Urinary bladder (tissue), 4 donors: ENCODE data around the gene CNTROB. TPM values are rescaled to one million over a fixed set of nuclear protein-coding genes. Genes with fewer than 3 reads are reported as not detected.

Source experiments
- DNase-seq: peaks from one replicate; pipeline ENCODE4 v3.0.0-alpha.2; 2015; ENCODE audit errors: extremely low spot score
- H3K27ac ChIP-seq: one replicate; pipeline ENCODE4 v1.5.1; 2013; ENCODE audit warnings: low read depth, mild to moderate bottlenecking, moderate library complexity
- H3K36me3 ChIP-seq: one replicate; pipeline ENCODE4 v1.6.1; 2013; ENCODE audit warnings: mild to moderate bottlenecking, moderate library complexity; ENCODE audit not compliant: insufficient read depth
- H3K4me1 ChIP-seq: one replicate; pipeline ENCODE4 v1.6.1; 2013; ENCODE audit warnings: mild to moderate bottlenecking, moderate library complexity; ENCODE audit not compliant: insufficient read depth
- H3K4me3 ChIP-seq: one replicate; pipeline ENCODE4 v1.5.1; 2013; ENCODE audit warnings: low read depth, low read length
- WGBS: extraction: QIAGEN DNeasy Blood & Tissue Kit; methylation state at CpG from one replicate; pipeline ENCODE4 v1.1.7; 2013; 5-methylcytosine and 5-hydroxymethylcytosine counted together
- polyA plus RNA-seq: library from polyadenylated mRNA; stranded (reverse); fragments of 200-250 nt; gene quantifications from one replicate; pipeline ENCODE4 v1.2.3, GENCODE V29; 2013
- total RNA-seq: library from RNA; depleted of rRNA; stranded (reverse); fragments of >200 nt; gene quantifications from one replicate; pipeline ENCODE4 v1.2.3, GENCODE V29; 2014
- donor health status: healthy with polysubstance abuse.
- donor health status: healthy.

Gene CNTROB
- total and polyA plus RNA-seq, 2 donors = 23.8 to 24.7 TPM

DNA sequence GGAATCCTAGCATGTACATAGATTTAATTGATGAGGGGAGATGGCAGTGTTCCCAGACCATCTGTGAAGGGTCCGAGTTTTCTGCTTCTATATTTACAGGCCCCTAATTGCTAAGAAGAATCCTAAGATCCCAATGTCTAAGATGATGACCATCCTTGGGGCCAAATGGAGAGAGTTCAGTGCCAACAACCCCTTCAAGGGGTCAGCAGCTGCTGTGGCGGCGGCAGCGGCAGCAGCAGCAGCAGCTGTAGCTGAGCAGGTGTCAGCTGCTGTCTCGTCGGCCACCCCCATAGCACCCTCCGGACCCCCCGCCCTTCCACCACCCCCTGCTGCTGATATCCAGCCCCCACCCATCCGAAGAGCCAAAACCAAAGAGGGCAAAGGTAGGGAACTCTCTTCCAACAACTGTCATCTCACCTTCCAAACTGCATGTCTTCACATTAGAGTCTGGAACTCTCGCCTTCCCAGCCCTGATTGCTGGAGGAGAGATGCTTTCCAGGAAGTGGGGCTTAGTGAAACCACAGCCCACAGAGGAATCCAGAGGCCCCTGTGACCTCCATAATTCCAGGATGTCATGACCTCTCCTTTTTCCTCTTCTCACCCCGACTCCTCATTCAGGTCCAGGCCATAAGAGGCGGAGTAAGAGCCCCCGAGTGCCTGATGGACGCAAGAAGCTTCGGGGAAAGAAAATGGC lies 38.7 kb upstream of the CNTROB start:
- Histone ChIP-seq H3K36me3 (peaks cover 3% of the 10 kb centered on the region), H3K4me1 (no peaks in the 10 kb centered on the region), H3K4me3 (no peak overlapping the region), H3K27ac (no peak overlapping the region)
- WGBS = 86% methylated on average over 15 of the region's 15 CpGs
- DNase-seq = no peak

DNA sequence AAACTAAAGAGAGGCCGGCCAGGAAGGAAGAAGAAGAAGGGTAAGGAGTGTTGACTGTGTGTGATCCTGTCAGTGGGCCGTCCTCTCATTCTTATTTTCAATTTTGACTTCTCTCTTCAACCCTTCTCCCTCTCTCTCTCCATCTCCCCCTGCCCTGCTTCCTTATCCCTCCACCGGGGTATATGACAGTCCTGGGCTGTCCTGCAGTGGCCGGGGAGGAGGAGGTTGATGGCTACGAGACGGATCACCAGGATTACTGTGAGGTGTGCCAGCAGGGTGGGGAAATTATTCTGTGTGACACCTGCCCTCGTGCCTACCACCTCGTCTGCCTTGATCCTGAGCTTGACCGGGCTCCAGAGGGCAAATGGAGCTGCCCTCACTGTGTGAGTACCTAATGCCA lies 37.8 kb upstream of the CNTROB start:
- no peak overlapping the region for H3K27ac ChIP-seq
- peaks cover 7% of the 10 kb centered on the region for H3K36me3 ChIP-seq
- H3K4me3 ChIP-seq = no peak overlapping the region
- no peaks in the 10 kb centered on the region for H3K4me1 ChIP-seq
- no peak for DNase-seq
- WGBS = 92% methylated on average over 9 of the region's 9 CpGs

DNA sequence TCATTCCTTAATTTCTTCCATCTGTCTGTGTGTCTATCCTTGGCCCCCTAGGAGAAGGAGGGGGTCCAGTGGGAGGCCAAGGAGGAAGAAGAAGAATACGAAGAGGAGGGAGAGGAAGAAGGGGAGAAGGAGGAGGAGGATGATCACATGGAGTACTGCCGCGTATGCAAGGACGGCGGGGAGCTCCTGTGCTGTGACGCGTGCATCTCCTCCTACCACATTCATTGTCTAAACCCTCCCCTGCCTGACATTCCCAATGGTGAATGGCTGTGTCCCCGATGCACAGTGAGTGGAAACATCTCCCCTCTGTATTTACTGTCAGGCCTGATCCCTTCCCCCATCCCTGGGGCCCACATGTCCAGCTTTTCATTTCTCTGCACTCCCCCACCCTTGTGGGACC lies 37.1 kb upstream of the CNTROB start:
- Histone ChIP-seq H3K36me3 (peaks cover 7% of the 10 kb centered on the region), H3K27ac (no peak overlapping the region), H3K4me1 (no peaks in the 10 kb centered on the region), H3K4me3 (no peak overlapping the region)
- 85% methylated on average over 8 of the region's 8 CpGs for whole genome bisulfite sequencing
- no peak for DNase-seq

DNA sequence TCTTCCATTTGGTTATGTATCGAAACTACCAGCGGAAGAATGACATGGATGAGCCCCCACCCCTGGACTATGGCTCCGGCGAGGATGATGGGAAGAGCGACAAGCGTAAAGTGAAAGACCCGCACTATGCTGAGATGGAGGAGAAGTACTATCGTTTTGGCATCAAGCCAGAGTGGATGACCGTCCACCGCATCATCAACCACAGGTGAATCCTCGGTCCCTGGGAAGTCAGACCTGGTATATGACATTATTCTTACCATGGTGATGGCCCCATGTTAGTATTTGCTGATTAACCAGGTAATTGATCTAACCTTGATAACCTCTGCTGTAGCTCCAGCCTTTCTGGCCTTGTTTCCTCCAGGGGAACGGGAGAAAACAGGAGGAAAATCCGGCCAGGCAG lies 34.9 kb upstream of the CNTROB start:
- DNase-seq = no peak
- 86% methylated on average over 13 of the region's 13 CpGs for WGBS
- H3K27ac ChIP-seq = no peak overlapping the region
- H3K36me3 ChIP-seq = peaks cover 7% of the 10 kb centered on the region
- H3K4me1 ChIP-seq = no peaks in the 10 kb centered on the region
- H3K4me3 ChIP-seq = no peak overlapping the region

DNA sequence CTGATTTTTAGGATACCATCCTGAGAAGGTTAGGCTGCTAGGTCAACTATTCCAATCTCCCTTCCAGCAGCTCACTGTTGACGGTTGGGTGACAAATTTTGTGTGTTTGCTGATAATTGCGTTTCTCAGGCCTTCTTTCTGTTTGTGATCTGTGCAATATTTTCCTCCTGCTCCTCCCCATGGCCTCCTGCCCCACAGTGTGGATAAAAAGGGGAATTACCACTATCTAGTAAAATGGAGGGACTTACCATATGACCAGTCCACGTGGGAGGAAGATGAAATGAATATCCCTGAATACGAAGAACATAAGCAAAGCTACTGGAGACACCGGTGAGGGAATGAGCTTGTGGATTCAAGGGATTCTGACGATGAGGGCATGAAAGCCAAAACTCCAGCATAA lies 34.2 kb upstream of the CNTROB start:
- no peak for DNase-seq
- no peak overlapping the region for H3K27ac ChIP-seq
- H3K36me3 ChIP-seq = peaks cover 7% of the 10 kb centered on the region
- no peaks in the 10 kb centered on the region for H3K4me1 ChIP-seq
- WGBS = 33% methylated on average over 6 of the region's 6 CpGs
- H3K4me3 ChIP-seq = no peak overlapping the region

DNA sequence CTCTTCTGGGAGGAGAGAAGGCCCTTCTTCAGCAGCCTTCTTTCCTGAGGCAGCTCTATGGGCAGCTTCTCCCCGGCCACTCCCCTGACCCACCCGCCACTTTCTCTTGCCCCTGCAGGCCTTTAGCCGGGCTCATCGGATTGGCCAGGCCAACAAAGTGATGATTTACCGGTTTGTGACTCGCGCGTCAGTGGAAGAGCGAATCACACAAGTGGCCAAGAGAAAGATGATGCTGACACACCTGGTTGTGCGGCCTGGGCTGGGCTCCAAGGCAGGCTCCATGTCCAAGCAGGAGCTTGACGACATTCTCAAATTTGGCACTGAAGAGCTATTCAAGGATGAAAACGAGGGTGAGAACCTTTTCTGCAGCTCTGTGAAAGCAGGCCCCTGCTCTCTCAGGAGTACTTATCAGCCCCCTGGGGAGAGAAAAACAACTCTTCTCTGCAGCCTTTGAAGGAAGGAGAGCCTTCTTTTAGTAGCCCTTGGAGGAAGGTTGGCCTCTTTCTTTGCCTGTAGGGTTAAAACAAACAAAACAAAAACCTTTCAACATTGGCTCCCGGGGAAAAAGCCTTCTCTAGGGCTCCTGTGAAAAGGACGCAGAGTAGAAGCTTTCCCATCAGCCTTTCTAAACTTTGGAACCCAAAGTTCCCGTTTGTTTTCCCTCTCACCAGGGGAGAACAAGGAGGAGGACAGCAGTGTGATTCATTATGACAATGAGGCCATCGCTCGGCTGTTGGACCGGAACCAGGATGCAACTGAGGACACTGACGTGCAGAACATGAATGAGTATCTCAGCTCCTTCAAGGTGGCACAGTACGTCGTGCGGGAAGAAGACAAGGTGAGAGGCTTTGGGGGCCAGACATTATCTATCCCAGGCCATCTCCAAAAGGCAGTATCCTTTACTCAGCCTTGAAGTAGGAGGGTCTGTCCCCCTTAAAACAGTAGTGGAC lies 28.6 kb upstream of the CNTROB start:
- H3K4me1 ChIP-seq = no peaks in the 10 kb centered on the region
- no peak for DNase-seq
- WGBS = 76% methylated on average over 22 of the region's 22 CpGs
- peaks cover 12% of the 10 kb centered on the region for H3K36me3 ChIP-seq
- no peak overlapping the region for H3K27ac ChIP-seq
- H3K4me3 ChIP-seq = no peak overlapping the region

DNA sequence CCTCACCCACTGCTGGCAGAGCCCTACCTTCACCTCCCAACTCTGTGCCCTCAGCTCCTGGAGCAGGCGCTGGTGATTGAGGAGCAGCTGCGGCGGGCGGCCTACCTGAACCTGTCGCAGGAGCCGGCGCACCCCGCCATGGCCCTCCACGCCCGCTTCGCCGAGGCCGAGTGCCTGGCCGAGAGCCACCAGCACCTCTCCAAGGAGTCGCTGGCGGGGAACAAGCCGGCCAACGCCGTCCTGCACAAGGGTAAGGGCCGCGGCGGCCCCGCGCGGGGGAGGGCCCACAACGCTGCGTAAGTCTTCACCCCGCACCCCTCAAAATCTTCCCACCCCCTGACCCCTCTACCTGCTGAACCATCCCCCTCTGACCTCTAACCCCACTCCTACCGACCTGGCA lies 22.9 kb upstream of the CNTROB start:
- H3K4me1 ChIP-seq = no peaks in the 10 kb centered on the region
- peaks cover 15% of the 10 kb centered on the region for H3K36me3 ChIP-seq
- H3K4me3 ChIP-seq = no peak overlapping the region
- DNase-seq = no peak
- H3K27ac ChIP-seq = no peak overlapping the region
- WGBS = 93% methylated on average over 29 of the region's 29 CpGs

DNA sequence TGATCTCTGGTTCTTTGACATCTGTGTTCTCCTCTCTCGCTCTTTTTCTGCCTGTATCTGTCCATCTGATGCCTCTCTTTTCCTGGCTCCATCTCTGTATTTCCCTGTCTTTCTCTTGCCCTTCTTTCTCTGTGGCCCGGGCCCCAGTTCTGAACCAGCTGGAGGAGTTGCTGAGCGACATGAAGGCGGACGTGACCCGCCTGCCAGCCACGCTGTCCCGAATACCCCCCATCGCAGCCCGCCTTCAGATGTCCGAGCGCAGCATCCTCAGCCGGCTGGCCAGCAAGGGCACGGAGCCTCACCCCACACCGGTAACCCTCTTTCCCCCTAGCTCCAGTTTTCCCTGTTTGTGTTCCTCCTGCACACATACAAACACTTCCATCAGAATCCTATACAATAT lies 21.7 kb upstream of the CNTROB start:
- Histone ChIP-seq H3K27ac (no peak overlapping the region), H3K36me3 (peaks cover 15% of the 10 kb centered on the region), H3K4me1 (no peaks in the 10 kb centered on the region), H3K4me3 (no peak overlapping the region)
- 96% methylated on average over 15 of the region's 15 CpGs for WGBS
- no peak for DNase-seq

DNA sequence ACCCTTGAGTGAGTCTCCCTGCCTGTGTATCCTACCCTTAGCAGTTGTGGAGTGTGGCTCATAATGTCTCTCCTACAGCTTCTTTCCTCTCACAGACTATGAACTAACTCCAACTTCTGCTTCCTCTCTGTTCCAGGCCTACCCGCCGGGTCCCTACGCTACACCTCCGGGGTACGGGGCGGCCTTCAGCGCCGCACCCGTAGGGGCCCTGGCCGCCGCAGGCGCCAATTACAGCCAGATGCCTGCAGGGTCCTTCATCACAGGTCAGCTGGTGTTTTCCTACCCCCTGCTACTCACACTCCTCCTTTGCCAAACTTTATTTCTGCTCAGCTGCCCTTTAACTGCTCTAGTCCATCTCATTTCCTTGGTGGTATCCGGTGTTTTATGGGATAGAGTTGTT lies 21.3 kb upstream of the CNTROB start:
- Histone ChIP-seq H3K36me3 (peaks cover 15% of the 10 kb centered on the region), H3K4me1 (no peaks in the 10 kb centered on the region), H3K27ac (no peak overlapping the region), H3K4me3 (no peak overlapping the region)
- no peak for DNase-seq
- 91% methylated on average over 13 of the region's 13 CpGs for WGBS

DNA sequence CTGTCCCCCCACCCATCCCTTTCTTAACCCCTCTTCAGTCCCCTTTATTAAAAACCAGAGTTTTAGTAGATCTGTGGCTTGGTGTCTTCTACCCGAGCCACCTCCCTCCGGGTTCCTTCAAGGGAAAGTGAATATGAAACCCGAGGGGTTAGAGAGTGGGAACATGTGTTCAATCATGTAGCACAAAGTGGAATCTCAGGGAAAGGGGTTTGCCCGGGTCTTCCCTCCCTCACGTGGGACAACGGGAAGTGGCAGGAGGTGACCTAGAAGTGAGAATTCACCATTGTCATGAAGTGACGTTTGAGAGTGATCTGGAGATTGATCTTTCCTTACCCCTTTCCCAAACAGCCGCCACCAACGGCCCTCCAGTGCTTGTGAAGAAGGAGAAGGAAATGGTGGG lies 20.9 kb upstream of the CNTROB start:
- DNase-seq = no peak
- Histone ChIP-seq H3K27ac (no peak overlapping the region), H3K4me1 (no peaks in the 10 kb centered on the region), H3K36me3 (peaks cover 12% of the 10 kb centered on the region), H3K4me3 (no peak overlapping the region)
- 72% methylated on average over 9 of the region's 9 CpGs for WGBS

DNA sequence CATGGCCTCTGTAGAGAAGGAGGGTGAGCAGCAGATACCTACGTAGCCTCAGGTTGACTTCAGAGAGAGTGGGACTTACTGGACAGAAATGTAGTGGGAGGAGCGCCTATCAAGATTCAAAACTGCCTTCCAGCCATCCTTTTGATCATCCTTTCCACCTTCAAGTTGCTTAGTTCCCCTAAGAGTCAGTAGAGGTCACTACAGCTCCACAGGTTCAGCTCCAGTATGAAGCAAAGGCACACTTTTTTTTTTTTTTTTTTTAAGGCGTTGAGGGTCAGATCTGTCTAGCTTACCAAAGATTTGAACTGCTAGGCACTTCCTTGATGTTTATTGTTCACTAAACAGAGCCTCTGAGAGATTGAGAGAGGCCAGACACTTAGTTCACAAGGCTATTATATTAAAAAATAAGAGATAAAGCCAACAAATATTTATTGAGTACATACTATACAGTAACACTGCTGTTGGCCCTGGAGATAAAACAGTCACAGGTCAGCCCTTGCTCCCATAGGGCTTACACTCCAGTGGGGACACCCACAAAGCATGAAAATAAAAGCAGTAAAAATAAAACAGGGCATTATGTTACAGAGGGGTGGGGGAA lies 19.0 kb upstream of the CNTROB start:
- no peak overlapping the region for H3K27ac ChIP-seq
- DNase-seq = no peak
- H3K4me1 ChIP-seq = no peaks in the 10 kb centered on the region
- 43% methylated on average over 3 of the region's 3 CpGs for WGBS
- H3K36me3 ChIP-seq = peaks cover 12% of the 10 kb centered on the region
- no peak overlapping the region for H3K4me3 ChIP-seq

DNA sequence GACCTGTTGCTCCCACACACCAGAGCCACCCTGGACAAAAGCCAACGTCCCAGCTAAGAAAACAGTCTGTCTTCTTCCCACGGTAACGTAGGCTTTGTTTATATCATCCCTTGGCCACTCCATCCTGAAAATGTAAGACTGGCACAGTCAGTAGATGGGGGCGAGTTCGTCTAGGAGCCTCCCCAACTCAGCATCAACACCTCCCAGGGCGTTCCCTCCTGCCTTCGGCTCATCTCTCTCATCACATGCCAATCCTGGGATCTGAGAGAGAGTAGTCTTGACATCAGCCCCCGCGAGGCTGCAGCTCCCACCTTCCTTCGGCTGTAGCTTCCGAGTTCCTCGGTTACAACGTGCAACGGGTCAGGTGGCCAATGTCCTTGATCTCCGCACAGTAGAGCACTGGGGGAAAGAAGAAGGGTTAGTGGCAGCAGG lies 16.8 kb upstream of the CNTROB start:
- DNase-seq = peak; percentile 29
- Histone ChIP-seq H3K36me3 (peaks cover 2% of the 10 kb centered on the region), H3K4me3 (peak overlapping the region; percentile 40), H3K27ac (peak overlapping the region; percentile 74), H3K4me1 (no peaks in the 10 kb centered on the region)
- under 1% methylated on average over 15 of the region's 15 CpGs for WGBS

DNA sequence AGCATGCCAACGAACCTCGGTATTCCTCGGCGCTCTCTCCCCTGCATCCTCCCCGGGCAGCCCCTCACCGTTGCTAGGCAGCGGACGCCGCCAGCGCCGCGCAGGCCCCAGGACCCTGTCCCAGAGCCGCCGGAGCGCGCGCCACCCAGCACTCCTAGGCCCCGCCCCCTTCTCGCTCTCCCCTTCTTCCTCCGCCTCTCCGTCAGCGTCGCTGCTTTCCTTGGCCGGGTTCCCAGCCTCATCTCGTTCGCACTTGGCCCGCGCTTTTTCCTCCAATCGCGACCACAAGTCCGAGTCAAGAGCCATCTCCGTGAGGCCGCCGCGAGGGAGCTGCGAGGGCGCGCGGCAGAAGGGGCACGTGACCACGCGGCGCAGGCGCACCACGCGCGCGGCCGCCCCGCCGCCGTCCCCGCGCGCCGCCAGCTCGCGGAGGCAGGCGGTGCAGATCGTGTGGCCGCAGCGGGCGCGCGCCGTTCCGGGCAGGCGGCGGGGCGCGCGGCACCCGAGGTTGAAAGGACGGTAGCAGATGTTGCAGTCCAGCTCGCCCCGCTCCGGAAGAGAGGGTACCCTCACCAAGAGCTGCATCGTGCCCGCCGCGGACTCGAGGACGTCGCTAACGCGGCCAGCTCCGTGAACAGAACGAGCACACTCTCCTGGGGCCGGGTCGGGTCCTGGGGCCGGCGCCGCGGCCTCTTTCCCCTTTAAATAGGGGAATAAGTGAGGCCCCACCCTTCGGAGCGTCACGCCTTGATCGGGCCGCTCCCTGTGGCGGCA lies 16.2 kb upstream of the CNTROB start, which contains the start of gene RNF227:
Gene RNF227, minus strand, starts transcription at position 679 of the 774 bp plus-strand sequence. Its CDS starts 94 bp downstream, at position 585.
- peak; percentile 96 for DNase-seq
- WGBS = under 1% methylated on average over 100 of the region's 100 CpGs
- H3K27ac ChIP-seq = peak within 1 kb of the TSS; percentile 88

More for the DNA sequence above, 16.2 kb upstream of the CNTROB start, which contains the start of gene RNF227:
- Histone ChIP-seq H3K4me3 (peak within 1 kb of the TSS; percentile 40), H3K4me1 (no peaks in the 10 kb centered on the region), H3K36me3 (no peaks in the 10 kb centered on the region)
